HEK293 (cell line): ENCODE data around the gene MAP7.

ENCODE experiments used
- CTCF ChIA-PET: fragments of 350-600 bp; formaldehyde crosslinking; extraction: SDS; loops from one replicate; lab custom pipeline; 2021; ENCODE audit warnings: antibody characterized with exemption; lab: Yijun Ruan, JAX
- POLR2A ChIA-PET: fragments of 300-600 bp; formaldehyde crosslinking; extraction: SDS; loops from one replicate; lab custom pipeline; 2020; ENCODE audit warnings: antibody characterized with exemption, inconsistent platforms; lab: Yijun Ruan, JAX
- H3K27ac ChIP-seq: fragments of 200-500 bp; sonication (Bioruptor generic); 2 replicates; pipeline ENCODE4 v1.5.1; 2014; ENCODE audit warnings: low read depth, low read length, control low read depth, inconsistent platforms; ENCODE audit errors: extremely low read depth
- H3K36me3 ChIP-seq, 2 experiments: fragments of 200-500 bp in 1 of 2; sonication (Bioruptor generic) in 1 of 2; 1 replicate in 1 of 2; 2 replicates in 1 of 2; pipeline ENCODE4 v1.5.1; 2014 to 2017; ENCODE audit warnings: inconsistent platforms in 2 of 2, low read length in 2 of 2; ENCODE audit not compliant: control insufficient read depth in 2 of 2, insufficient read depth in 1 of 2
- H3K4me1 ChIP-seq: fragments of 200-500 bp; sonication (Bioruptor generic); 2 replicates; pipeline ENCODE4 v1.5.1; 2014; ENCODE audit warnings: mild to moderate bottlenecking, low read length, inconsistent platforms; ENCODE audit not compliant: control insufficient read depth, insufficient read depth
- H3K4me3 ChIP-seq: 2 replicates; pipeline ENCODE4 v1.5.1; 2011; ENCODE audit warnings: low read depth, mild to moderate bottlenecking, control low read depth, low read length, moderate library complexity
- H3K9me3 ChIP-seq: fragments of 200-500 bp; sonication (Bioruptor generic); 2 replicates; pipeline ENCODE4 v1.5.1; 2014; ENCODE audit warnings: low read depth, low read length, inconsistent platforms; ENCODE audit not compliant: control insufficient read depth, insufficient read depth
- EGR2 ChIP-seq: fragments of 450-650 bp; formaldehyde crosslinking; IDR thresholded peaks from 2 replicates; pipeline ENCODE4 v1.5.1; 2016; ENCODE audit warnings: low read depth, missing biosample characterization, missing genetic modification characterization
- GFI1B ChIP-seq: fragments of 450-650 bp; formaldehyde crosslinking; IDR thresholded peaks from 2 replicates; pipeline ENCODE4 v1.5.1; 2016; ENCODE audit warnings: missing biosample characterization, missing genetic modification characterization
- KLF8 ChIP-seq: fragments of 450-650 bp; formaldehyde crosslinking; IDR thresholded peaks from 2 replicates; pipeline ENCODE4 v1.5.1; 2016; ENCODE audit warnings: missing biosample characterization, missing genetic modification characterization
- KLF9 ChIP-seq: fragments of 450-650 bp; formaldehyde crosslinking; IDR thresholded peaks from 2 replicates; pipeline ENCODE4 v1.5.1; 2016; ENCODE audit warnings: missing biosample characterization, missing genetic modification characterization, low read depth
- SCRT1 ChIP-seq: fragments of 450-650 bp; formaldehyde crosslinking; IDR thresholded peaks from 2 replicates; pipeline ENCODE4 v1.5.1; 2016; ENCODE audit warnings: missing biosample characterization, missing genetic modification characterization, borderline replicate concordance
- TRIM28 ChIP-seq: IDR thresholded peaks from 2 replicates; pipeline ENCODE4 v1.6.1; 2011; ENCODE audit warnings: low read length, control low read depth, borderline replicate concordance
- WT1 ChIP-seq: fragments of 450-650 bp; formaldehyde crosslinking; IDR thresholded peaks from 2 replicates; pipeline ENCODE4 v1.5.1; 2016; ENCODE audit warnings: missing biosample characterization, missing genetic modification characterization
- ZBTB11 ChIP-seq: fragments of 450-650 bp; formaldehyde crosslinking; conservative IDR thresholded peaks from 2 replicates; pipeline ENCODE4 v1.5.1; 2016; ENCODE audit warnings: low read depth, missing biosample characterization, missing genetic modification characterization
- ZEB2 ChIP-seq: fragments of 450-650 bp; formaldehyde crosslinking; IDR thresholded peaks from 2 replicates; pipeline ENCODE4 v1.5.1; 2016; ENCODE audit warnings: missing biosample characterization, missing genetic modification characterization
- ZNF114 ChIP-seq: fragments of 450-650 bp; formaldehyde crosslinking; IDR thresholded peaks from 2 replicates; pipeline ENCODE4 v1.5.0; 2017; ENCODE audit warnings: missing biosample characterization, missing genetic modification characterization
- ZNF391 ChIP-seq: fragments of 450-650 bp; formaldehyde crosslinking; IDR thresholded peaks from 2 replicates; pipeline ENCODE4 v1.5.1; 2016; ENCODE audit warnings: low read depth, missing biosample characterization, missing genetic modification characterization, borderline replicate concordance
- ZNF529 ChIP-seq: fragments of 450-650 bp; formaldehyde crosslinking; IDR thresholded peaks from 2 replicates; pipeline ENCODE4 v1.5.1; 2017; ENCODE audit warnings: missing genetic modification characterization, missing biosample characterization; ENCODE audit not compliant: insufficient replicate concordance
- ZNF596 ChIP-seq: fragments of 450-650 bp; IDR thresholded peaks from 2 replicates; pipeline ENCODE4 v1.5.0; 2018; ENCODE audit warnings: missing biosample characterization, mild to moderate bottlenecking, missing genetic modification characterization, moderate library complexity
- ZNF610 ChIP-seq: fragments of 450-650 bp; formaldehyde crosslinking; IDR thresholded peaks from 2 replicates; pipeline ENCODE4 v1.5.1; 2016; ENCODE audit warnings: missing biosample characterization, missing genetic modification characterization, borderline replicate concordance
- ZNF707 ChIP-seq: fragments of 450-650 bp; formaldehyde crosslinking; IDR thresholded peaks from 2 replicates; pipeline ENCODE4 v1.5.1; 2016; ENCODE audit warnings: missing biosample characterization, missing genetic modification characterization
- ZNF776 ChIP-seq: fragments of 450-650 bp; formaldehyde crosslinking; IDR thresholded peaks from 2 replicates; pipeline ENCODE4 v1.5.0; 2017; ENCODE audit warnings: missing biosample characterization, missing genetic modification characterization, borderline replicate concordance
- ZSCAN30 ChIP-seq: fragments of 450-650 bp; IDR thresholded peaks from 2 replicates; pipeline ENCODE4 v1.5.1; 2018; ENCODE audit warnings: missing biosample characterization, mild to moderate bottlenecking, missing genetic modification characterization, moderate library complexity

Gene MAP7

GRCh38 chr6:136306466-136306865 is 243.8 kb downstream of the MAP7 start (continued):
- TF ChIP-seq ZBTB11 (tag by site-specific recombination) (no peak), GFI1B (tag by site-specific recombination) (no peak), ZSCAN30 (tag by site-specific recombination) (no peak)
- TF ChIP-seq, all 188 proteins: peak for 0

- no peaks in the 10 kb centered on the region for H3K9me3 ChIP-seq
- CTCF ChIA-PET: interaction anchor here (1.0 kb wide), 1 partner anchor 12 kb away, joined by 4 read pairs; no protein-coding TSS in a partner anchor
- no peaks in the 10 kb centered on the region for H3K4me1 ChIP-seq
- no peak for TF ChIP-seq ZNF776 (tag by site-specific recombination)
- no peak for TF ChIP-seq ZSCAN30 (tag by site-specific recombination)
- TF ChIP-seq KLF8: no peak
- TF ChIP-seq ZNF707 (tag by site-specific recombination): no peak
- TF ChIP-seq, all 188 proteins: peak for 0
- Histone ChIP-seq H3K36me3 (no peaks in the 10 kb centered on the region), H3K27ac (no peak overlapping the region), H3K4me3 (no peak overlapping the region)
- POLR2A ChIA-PET: interaction anchor here (1.3 kb wide), 1 partner anchor 14 kb away, joined by 5 read pairs; the partner anchor contains the start of gene BCLAF1
Measured at GRCh38 chr6:136304410-136304809, 245.8 kb downstream of the MAP7 start.

GRCh38 chr6:136303516-136303915 is 246.7 kb downstream of the MAP7 start:
- CTCF ChIA-PET: no interaction called here
- POLR2A ChIA-PET: interaction anchor here (1.3 kb wide), 1 partner anchor 14 kb away, joined by 5 read pairs; the partner anchor contains the start of gene BCLAF1
- H3K4me3 ChIP-seq: no peak overlapping the region
- no peak for TF ChIP-seq TRIM28
- no peak for TF ChIP-seq WT1 (tag by site-specific recombination)
- no peak for TF ChIP-seq EGR2
- TF ChIP-seq ZNF529 (tag by site-specific recombination): no peak
- TF ChIP-seq ZNF596: no peak
- no peak for TF ChIP-seq SCRT1 (tag by site-specific recombination)
- no peak for TF ChIP-seq ZNF391 (tag by site-specific recombination)
- H3K4me1 ChIP-seq: no peaks in the 10 kb centered on the region
- H3K27ac ChIP-seq: no peak overlapping the region
- no peaks in the 10 kb centered on the region for H3K9me3 ChIP-seq
- no peaks in the 10 kb centered on the region for H3K36me3 ChIP-seq

GRCh38 chr6:136294621-136295020 is 255.6 kb downstream of the MAP7 start:
- no peak overlapping the region for H3K4me3 ChIP-seq
- H3K36me3 ChIP-seq: no peaks in the 10 kb centered on the region
- H3K27ac ChIP-seq: no peak overlapping the region
- POLR2A ChIA-PET: no interaction called here
- peak; percentile 97 for TF ChIP-seq ZNF610 (tag by site-specific recombination)
- TF ChIP-seq ZNF114 (tag by site-specific recombination): no peak
- no peak for TF ChIP-seq KLF9 (tag by site-specific recombination)
- TF ChIP-seq ZEB2 (tag by site-specific recombination): no peak
- CTCF ChIA-PET: no interaction called here
- no peaks in the 10 kb centered on the region for H3K9me3 ChIP-seq
- peaks cover 6% of the 10 kb centered on the region; the same call in 1 of the 2 replicates for H3K4me1 ChIP-seq
